ENCODE data around the gene NT5DC3.

GRCh38 chr12:103780992-103781391 is 60.0 kb downstream of the NT5DC3 start:
- TF ChIP-seq ZBTB33 (IDR thresholded peaks at IDR 0.05) (no peak), REST (IDR thresholded peaks at IDR 0.05) (no peak), CTCF (IDR thresholded peaks at IDR 0.05; ENCODE audit: low read depth, low read length, missing input control) (no peak), MAX (IDR thresholded peaks at IDR 0.05) (no peak), GABPA (IDR thresholded peaks at IDR 0.05 in 1 of 2, conservative IDR thresholded peaks at IDR 0.05 in 1 of 2) (no peak), TAF1 (conservative IDR thresholded peaks at IDR 0.05) (no peak), RAD21 (IDR thresholded peaks at IDR 0.05) (no peak)
